Activated CD8-positive, alpha-beta T cell treated with anti-CD3 and anti-CD28 coated beads, Interleukin-2, amount 10 ng/mL, durations not matched to agents 7 days and 5 days (primary cell): ENCODE measurements around the gene TDRD12. TPM values are rescaled to one million over a fixed set of nuclear protein-coding genes. Genes with fewer than 3 reads are reported as not detected.
"Not testable (repeated sequence)": the region's sequence is repeated elsewhere in the genome, so short reads cannot be mapped to it uniquely, and the experiment has no call there.

Experiments used
- ATAC-seq: fragments of 150-1000 bp; cut with Tn5 transposase; one replicate; pipeline ENCODE4 v1.10.0; 2021; ENCODE audit warnings: moderate library complexity
- CTCF ChIA-PET: fragments of 350-600 bp; sonication (Branson Sonifier 250); formaldehyde crosslinking; loops from one replicate; lab custom pipeline; 2021; ENCODE audit warnings: antibody characterized with exemption; lab: Charles Lee
- POLR2A ChIA-PET: fragments of 350-600 bp; sonication (Branson Sonifier 250); formaldehyde crosslinking; loops from one replicate; lab custom pipeline; 2021; ENCODE audit warnings: antibody characterized with exemption; lab: Charles Lee
- DNase-seq: peaks from one replicate; pipeline ENCODE4 v3.0.0-alpha.2; 2020
- H3K27ac Mint-ChIP-seq: one replicate; pipeline ENCODE4 v1.8.0; 2021; ENCODE audit warnings: mild to moderate bottlenecking, mixed read lengths
- H3K27me3 Mint-ChIP-seq: one replicate; pipeline ENCODE4 v1.8.0; 2021; ENCODE audit warnings: low read depth, mixed read lengths
- H3K36me3 Mint-ChIP-seq: one replicate; pipeline ENCODE4 v1.8.0; 2021; ENCODE audit warnings: low read depth, mixed read lengths
- H3K4me1 Mint-ChIP-seq: one replicate; pipeline ENCODE4 v1.8.0; 2021; ENCODE audit warnings: low read depth, mixed read lengths
- H3K4me3 Mint-ChIP-seq: one replicate; pipeline ENCODE4 v1.8.0; 2021; ENCODE audit warnings: mild to moderate bottlenecking, mixed read lengths
- H3K9me3 Mint-ChIP-seq: one replicate; pipeline ENCODE4 v1.8.0; 2022; ENCODE audit warnings: mixed read lengths; ENCODE audit not compliant: insufficient read depth
- total RNA-seq, 2 experiments: library from RNA; stranded (reverse); gene quantifications; one replicate each; pipeline ENCODE4 v1.2.3, GENCODE V29; 2021

Gene TDRD12
- total RNA-seq, 2 experiments from 2014 or later = 0.10 to 0.21 TPM

- CTCF ChIA-PET = interaction anchor here (1.3 kb wide), 1 partner anchor 79 kb away, joined by 3 read pairs; no protein-coding TSS in a partner anchor
- no peak overlapping the region for H3K27ac Mint-ChIP-seq
- H3K4me1 Mint-ChIP-seq = no peaks in the 10 kb centered on the region
These were observed 29.4 kb downstream of the TDRD12 start for GRCh38 chr19:32748948-32749347.

GRCh38 chr19:32749361-32749760 lies 29.8 kb downstream of the TDRD12 start:
- ATAC-seq = no peak
- Mint-ChIP-seq H3K36me3 (no peaks in the 10 kb centered on the region), H3K27ac (no peak overlapping the region), H3K4me3 (no peak overlapping the region), H3K4me1 (no peaks in the 10 kb centered on the region), H3K27me3 (peaks cover 17% of the 10 kb centered on the region), H3K9me3 (no peaks in the 10 kb centered on the region)
- ChIA-PET POLR2A (no interaction called here), CTCF (interaction anchor here (1.3 kb wide), 1 partner anchor 79 kb away, joined by 3 read pairs; no protein-coding TSS in a partner anchor)
- no peak for DNase-seq

More at GRCh38 chr19:32748948-32749347, 29.4 kb downstream of the TDRD12 start:
- no peak overlapping the region for H3K4me3 Mint-ChIP-seq
- H3K36me3 Mint-ChIP-seq = no peaks in the 10 kb centered on the region
- no peaks in the 10 kb centered on the region for H3K9me3 Mint-ChIP-seq
- DNase-seq (no peak), ATAC-seq (no peak)
- H3K27me3 Mint-ChIP-seq = peaks cover 17% of the 10 kb centered on the region
- POLR2A ChIA-PET = no interaction called here

GRCh38 chr19:32750441-32751055 lies 31.0 kb downstream of the TDRD12 start:
- ChIA-PET CTCF (no interaction called here), POLR2A (no interaction called here)
- ATAC-seq (no peak), DNase-seq (no peak)
- Mint-ChIP-seq H3K27ac (no peak overlapping the region), H3K9me3 (no peaks in the 10 kb centered on the region), H3K27me3 (peaks cover 22% of the 10 kb centered on the region), H3K36me3 (no peaks in the 10 kb centered on the region), H3K4me1 (no peaks in the 10 kb centered on the region), H3K4me3 (no peak overlapping the region)

- no peaks in the 10 kb centered on the region for H3K36me3 Mint-ChIP-seq
- POLR2A ChIA-PET = no interaction called here
These were observed 31.5 kb downstream of the TDRD12 start for GRCh38 chr19:32751066-32751465.

GRCh38 chr19:32757189-32757588 lies 37.6 kb downstream of the TDRD12 start:
- Mint-ChIP-seq H3K36me3 (peaks cover 2% of the 10 kb centered on the region), H3K9me3 (peaks cover 5% of the 10 kb centered on the region), H3K4me3 (no peak overlapping the region), H3K4me1 (no peaks in the 10 kb centered on the region), H3K27me3 (peaks cover 13% of the 10 kb centered on the region), H3K27ac (no peak overlapping the region)
- ATAC-seq (no peak), DNase-seq (no peak)
- CTCF ChIA-PET = no interaction called here
- POLR2A ChIA-PET = no interaction called here

More at GRCh38 chr19:32751066-32751465, 31.5 kb downstream of the TDRD12 start:
- CTCF ChIA-PET = no interaction called here
- Mint-ChIP-seq H3K4me3 (no peak overlapping the region), H3K4me1 (no peaks in the 10 kb centered on the region), H3K27ac (no peak overlapping the region), H3K9me3 (no peaks in the 10 kb centered on the region), H3K27me3 (peaks cover 24% of the 10 kb centered on the region)
- no peak for ATAC-seq
- no peak for DNase-seq

- POLR2A ChIA-PET, ATAC-seq, H3K9me3 Mint-ChIP-seq, H3K4me3 Mint-ChIP-seq, H3K4me1 Mint-ChIP-seq, H3K27me3 Mint-ChIP-seq, H3K27ac Mint-ChIP-seq, CTCF ChIA-PET, DNase-seq, H3K36me3 Mint-ChIP-seq: not testable (repeated sequence)
These were observed 45.8 kb downstream of the TDRD12 start for GRCh38 chr19:32765365-32765764.

GRCh38 chr19:32767951-32768679 lies 48.5 kb downstream of the TDRD12 start:
- ChIA-PET CTCF (no interaction called here), POLR2A (no interaction called here)
- Mint-ChIP-seq H3K4me1 (no peaks in the 10 kb centered on the region), H3K27ac (no peak overlapping the region), H3K9me3 (no peaks in the 10 kb centered on the region), H3K36me3 (no peaks in the 10 kb centered on the region), H3K27me3 (peaks cover 4% of the 10 kb centered on the region), H3K4me3 (no peak overlapping the region)
- DNase-seq (no peak), ATAC-seq (no peak)

GRCh38 chr19:32771596-32771995 lies 52.0 kb downstream of the TDRD12 start:
- no peak for DNase-seq
- CTCF ChIA-PET = no interaction called here
- no peak for ATAC-seq
- no peak overlapping the region for H3K4me3 Mint-ChIP-seq
- POLR2A ChIA-PET = no interaction called here
- H3K36me3 Mint-ChIP-seq = no peaks in the 10 kb centered on the region
- H3K9me3 Mint-ChIP-seq = no peaks in the 10 kb centered on the region
- H3K4me1 Mint-ChIP-seq = no peaks in the 10 kb centered on the region
- H3K27me3 Mint-ChIP-seq = peaks cover 2% of the 10 kb centered on the region
- H3K27ac Mint-ChIP-seq = no peak overlapping the region

GRCh38 chr19:32773126-32773525 lies 53.6 kb downstream of the TDRD12 start:
- Mint-ChIP-seq H3K27ac (no peak overlapping the region), H3K36me3 (no peaks in the 10 kb centered on the region), H3K4me3 (no peak overlapping the region), H3K27me3 (peaks cover 2% of the 10 kb centered on the region), H3K9me3 (no peaks in the 10 kb centered on the region), H3K4me1 (no peaks in the 10 kb centered on the region)
- ATAC-seq = no peak
- CTCF ChIA-PET = no interaction called here
- POLR2A ChIA-PET = no interaction called here
- no peak for DNase-seq

GRCh38 chr19:32779082-32779481 lies 59.5 kb downstream of the TDRD12 start:
- DNase-seq (no peak), ATAC-seq (no peak)
- Mint-ChIP-seq H3K27me3 (peaks cover 6% of the 10 kb centered on the region), H3K4me1 (peaks cover 2% of the 10 kb centered on the region), H3K27ac (no peak overlapping the region), H3K9me3 (peaks cover 5% of the 10 kb centered on the region), H3K4me3 (no peak overlapping the region), H3K36me3 (peaks cover 3% of the 10 kb centered on the region)
- POLR2A ChIA-PET = no interaction called here
- CTCF ChIA-PET = no interaction called here

GRCh38 chr19:32781280-32781679 lies 61.7 kb downstream of the TDRD12 start:
- Mint-ChIP-seq H3K4me1 (peaks cover 9% of the 10 kb centered on the region), H3K36me3 (peaks cover 3% of the 10 kb centered on the region), H3K27ac (no peak overlapping the region), H3K9me3 (peaks cover 5% of the 10 kb centered on the region), H3K27me3 (peaks cover 12% of the 10 kb centered on the region), H3K4me3 (no peak overlapping the region)
- ATAC-seq (no peak), DNase-seq (no peak)
- POLR2A ChIA-PET = no interaction called here
- CTCF ChIA-PET = no interaction called here

- ATAC-seq, H3K27ac Mint-ChIP-seq, DNase-seq, H3K36me3 Mint-ChIP-seq, CTCF ChIA-PET, H3K9me3 Mint-ChIP-seq, H3K4me3 Mint-ChIP-seq, POLR2A ChIA-PET: not testable (repeated sequence)
- Mint-ChIP-seq H3K4me1 (peaks cover 17% of the 10 kb centered on the region), H3K27me3 (peaks cover 12% of the 10 kb centered on the region)
These were observed 62.5 kb downstream of the TDRD12 start for GRCh38 chr19:32782089-32782488.
